Mesenteric fat pad (tissue), 1 donor: Measurements from ENCODE around the gene NPC1L1. TPM values are rescaled to one million over a fixed set of nuclear protein-coding genes. Genes with fewer than 3 reads are reported as not detected.

Source experiments
- DNase-seq: peaks from one replicate; pipeline ENCODE4 v3.0.0-alpha.2; 2020; ENCODE audit warnings: low spot score
- total RNA-seq: library from RNA; stranded (reverse); fragmentation: NEBNext Ultra II Directional; extraction: Animal tissue kit (Norgen Biotek cat#: 25700); gene quantifications from one replicate; pipeline ENCODE4 v1.2.1, GENCODE V29; 2021
- donor health status: DM: yes; HTN: yes; CAD: no.

NPC1L1 gene
- total RNA-seq, 1 donor from 2014 or later, result 0.29 TPM

DNA sequence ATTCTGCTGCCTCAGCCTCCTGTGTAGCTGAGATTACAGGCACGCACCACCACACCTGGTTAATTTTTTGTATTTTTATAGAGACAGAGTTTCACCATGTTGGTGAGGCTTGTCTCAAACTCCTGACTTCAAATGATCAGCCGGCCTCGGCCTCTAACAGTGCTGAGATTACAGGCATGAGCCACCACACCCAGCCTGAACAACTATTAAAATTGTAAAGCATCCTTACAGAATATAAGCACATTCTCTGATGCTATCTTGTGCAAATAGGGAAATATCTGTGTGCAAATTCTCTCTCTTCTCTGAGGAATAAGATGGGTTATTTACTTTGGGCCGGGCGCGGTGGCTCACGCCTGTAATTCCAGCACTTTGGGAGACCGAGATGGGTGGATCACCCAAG is 63.2 kb downstream of the NPC1L1 start:
- no peak for DNase-seq

GRCh38 chr7:44477063-44477830 is 63.9 kb downstream of the NPC1L1 start:
- no peak for DNase-seq

DNA sequence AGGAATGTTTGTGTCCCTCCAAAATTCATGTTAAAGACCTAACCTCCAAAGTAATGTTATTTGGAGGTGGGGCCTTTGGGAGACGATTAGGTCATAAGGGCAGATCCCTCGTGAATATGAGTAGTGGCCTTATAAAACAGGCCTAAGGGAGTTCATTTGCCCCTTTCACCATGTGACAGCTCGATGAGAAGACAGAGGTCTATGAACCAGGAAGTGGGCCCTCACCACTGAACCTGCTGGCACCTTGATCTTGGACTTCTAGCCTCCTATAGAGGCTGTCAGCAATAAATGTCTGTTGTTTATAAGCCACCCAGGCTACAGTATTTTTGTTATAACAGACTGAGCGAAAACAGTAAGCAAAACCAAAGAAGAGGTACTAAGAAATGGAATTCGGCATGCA is 64.8 kb downstream of the NPC1L1 start:
- DNase-seq, result no peak

DNA sequence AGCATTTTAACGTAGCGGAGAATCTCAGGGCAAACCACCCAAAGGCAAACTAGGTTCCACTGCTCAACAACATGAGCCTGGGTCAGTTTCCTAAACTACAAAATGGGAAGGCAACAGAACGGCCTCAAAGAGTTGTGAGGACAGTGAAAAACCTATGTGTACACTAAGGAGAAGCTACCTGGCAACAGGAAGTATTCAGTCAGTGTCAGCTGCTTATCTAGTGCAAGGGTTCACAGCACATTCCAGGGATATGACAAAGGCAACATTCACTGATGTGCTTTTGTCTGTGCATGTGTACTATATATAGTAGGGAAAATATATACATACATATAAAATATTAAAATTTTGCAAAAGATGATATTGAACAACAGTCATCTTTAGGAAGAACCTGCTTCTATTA is 67.8 kb downstream of the NPC1L1 start:
- DNase-seq, result no peak

DNA sequence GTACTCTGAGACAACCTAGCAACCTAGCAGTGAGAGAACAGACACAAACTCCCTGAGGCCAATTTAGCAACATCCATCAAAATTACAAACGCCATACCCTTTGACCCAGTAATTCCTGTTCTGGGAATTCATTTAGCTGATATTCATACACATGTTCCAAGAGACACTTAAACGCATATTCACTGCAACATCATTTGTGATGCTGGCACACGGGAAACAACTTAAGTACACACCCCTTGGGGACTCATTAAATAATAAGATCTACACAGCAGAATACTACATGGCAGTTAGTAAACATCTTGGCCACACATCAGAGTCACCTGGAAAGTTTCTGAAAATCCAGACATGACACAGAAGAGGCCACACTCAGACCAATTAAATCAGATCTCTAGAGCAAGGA is 68.3 kb downstream of the NPC1L1 start:
- no peak for DNase-seq

DNA sequence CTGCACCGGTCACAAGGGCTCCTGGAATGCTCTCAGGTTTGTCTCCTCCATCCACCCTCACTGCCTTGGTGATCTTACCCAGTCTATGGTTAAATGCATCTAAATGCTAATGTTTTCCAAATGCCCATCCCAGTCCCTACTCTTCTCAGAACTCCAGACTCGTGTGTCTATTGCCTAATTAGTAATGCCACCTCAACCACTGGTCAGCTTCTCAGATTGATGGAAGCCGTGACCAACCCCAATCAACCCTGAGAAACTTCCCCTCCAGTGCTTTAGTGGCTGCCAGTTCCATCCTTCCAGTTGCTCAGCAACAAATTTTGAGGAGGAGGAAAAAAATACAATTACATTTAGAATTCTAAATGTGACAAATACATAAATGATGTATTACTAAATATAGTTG is 69.3 kb downstream of the NPC1L1 start:
- no peak for DNase-seq

GRCh38 chr7:44471436-44471835 is 69.7 kb downstream of the NPC1L1 start:
- DNase-seq, result no peak

GRCh38 chr7:44470628-44471245 is 70.4 kb downstream of the NPC1L1 start:
- DNase-seq, result no peak

GRCh38 chr7:44470135-44470479 is 71.0 kb downstream of the NPC1L1 start:
- no peak for DNase-seq

GRCh38 chr7:44469461-44470134 is 71.5 kb downstream of the NPC1L1 start:
- no peak for DNase-seq

GRCh38 chr7:44467217-44467548 is 73.9 kb downstream of the NPC1L1 start:
- DNase-seq, result no peak

DNA sequence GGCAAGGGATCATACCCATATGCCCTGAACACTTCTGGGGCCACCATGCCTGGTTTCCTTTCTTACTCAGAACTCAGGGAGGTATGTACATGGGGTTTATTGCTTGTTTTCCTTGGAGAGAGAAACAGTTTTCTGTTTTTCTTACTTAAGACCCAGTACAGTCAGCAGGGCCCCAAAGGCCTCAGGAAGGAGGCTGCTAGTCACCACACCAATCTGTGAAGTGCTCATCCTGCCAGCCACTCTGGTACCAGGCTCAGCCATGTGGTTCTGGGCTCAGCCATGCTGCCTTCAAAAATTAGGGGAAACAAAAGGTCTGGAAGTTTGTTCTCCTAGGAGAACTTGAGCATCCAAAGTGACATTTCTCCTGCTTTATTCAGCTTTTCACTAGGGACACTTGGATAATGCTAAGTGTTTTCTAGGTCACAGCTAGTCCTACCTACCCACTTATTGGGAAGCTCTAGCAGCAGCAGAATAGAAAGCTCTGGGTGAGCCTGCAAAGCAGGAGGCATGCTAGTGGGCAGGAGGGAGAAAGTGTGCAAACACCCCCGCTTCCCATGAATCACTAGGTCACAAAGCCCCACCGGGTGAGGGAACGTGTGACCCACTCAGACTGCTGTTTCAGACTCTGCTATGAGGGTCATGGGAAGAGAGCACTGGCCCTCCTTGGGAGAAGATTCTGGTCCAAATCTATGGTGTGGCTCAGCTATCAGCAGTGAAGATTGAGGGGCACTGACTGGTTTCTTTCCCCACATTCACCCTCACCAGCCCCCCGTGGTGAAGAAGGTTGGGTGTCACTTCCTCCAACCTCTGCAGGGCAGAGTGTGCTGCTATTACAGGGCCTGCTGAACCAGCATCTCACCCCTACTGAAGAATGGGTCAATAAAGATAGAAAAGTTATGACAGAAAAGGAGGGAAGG is 74.6 kb downstream of the NPC1L1 start:
- no peak for DNase-seq

DNA sequence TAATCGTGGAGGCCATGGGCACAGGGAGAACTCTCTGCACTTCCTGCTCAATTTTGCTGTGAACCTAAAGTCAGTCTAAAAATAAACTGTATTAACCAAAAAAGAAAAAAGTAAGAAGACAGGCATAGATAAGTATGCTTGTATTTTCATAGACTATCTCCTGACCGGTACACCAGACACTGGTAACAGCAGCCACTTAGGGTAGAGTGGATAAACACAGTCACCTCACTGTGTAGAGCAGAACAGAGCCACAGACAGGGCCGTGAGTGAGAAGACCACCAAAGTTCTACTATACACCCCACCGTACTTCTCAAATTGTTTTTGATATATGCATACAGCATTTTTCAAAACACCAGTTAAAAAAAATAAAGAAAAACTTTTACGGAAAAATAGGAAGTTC is 75.6 kb downstream of the NPC1L1 start:
- DNase-seq, result no peak

- DNase-seq, result no peak
These were observed 77.8 kb downstream of the NPC1L1 start for GRCh38 chr7:44463169-44463808.

Other genes starting within 250 kb of the NPC1L1 start
- gene CAMK2B, start 215.7 kb downstream of the NPC1L1 start, total RNA-seq, result 1.2 TPM
- 68.9 TPM for gene NUDCD3, start 50.7 kb downstream of the NPC1L1 start, total RNA-seq
- 64.1 TPM for gene DDX56, start 32.6 kb upstream of the NPC1L1 start, total RNA-seq
- 56.3 TPM for gene TMED4, start 40.9 kb upstream of the NPC1L1 start, total RNA-seq
- 102 TPM for gene OGDH, start 65.3 kb upstream of the NPC1L1 start, total RNA-seq
- 47.8 TPM for gene ZMIZ2, start 207.5 kb upstream of the NPC1L1 start, total RNA-seq